ENCODE data around the gene IQGAP3. TPM values are rescaled to one million over a fixed set of nuclear protein-coding genes. Genes with fewer than 3 reads are reported as not detected.
A peak's percentile ranks its signal among the peaks of the same experiment; 100 is the strongest.

Gene IQGAP3
- total and polyA plus RNA-seq, 3 experiments from 2014 or later: 4.4 to 4.7 TPM; not detected in 1

DNA sequence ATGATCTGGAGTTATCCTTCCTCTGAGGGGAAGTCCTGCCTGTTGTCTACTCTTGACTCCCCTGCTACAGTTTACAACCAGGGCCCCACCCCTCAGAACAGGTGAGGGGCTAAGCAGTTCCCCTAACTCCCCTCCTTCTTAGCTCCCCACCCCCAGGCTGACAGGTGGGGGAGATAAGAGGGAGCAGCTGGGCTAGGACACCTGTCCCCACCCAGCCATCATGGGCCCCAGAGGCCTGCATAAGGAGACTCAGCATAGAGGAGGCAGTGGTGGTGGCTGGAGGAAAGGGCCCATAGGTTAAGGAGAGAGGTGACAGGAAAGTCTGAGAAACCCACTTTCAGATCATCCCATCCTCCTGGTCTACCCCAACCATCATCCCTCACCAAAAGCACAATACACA, 78.6 kb downstream of the IQGAP3 start:
- Histone ChIP-seq H3K27me3 (ENCODE audit: insufficient read depth, low read length, poor library complexity, severe bottlenecking) (no peaks in the 10 kb centered on the region), H3K9me3 (ENCODE audit: low read length) (no peaks in the 10 kb centered on the region), H3K36me3 (ENCODE audit: insufficient read depth, low read length) (peaks cover 6% of the 10 kb centered on the region), H3K4me3 (ENCODE audit: low read length) (no peak overlapping the region), H3K4me1 (ENCODE audit: insufficient read depth, low read length) (peaks cover 100% of the 10 kb centered on the region), H3K27ac (ENCODE audit: low read depth, low read length) (no peak overlapping the region)
- Mint-ChIP-seq H3K4me3 (peak overlapping the region in 5 of 7 donors; percentile 26 to 82 (median 74)), H3K27me3 (no peaks in the 10 kb centered on the region), H3K36me3 (peaks cover 0 to 49% (median 4%) of the 10 kb centered on the region in 3 donors), H3K9me3 (no peaks in the 10 kb centered on the region), H3K4me1 (peaks cover 97 to 100% (median 100%) of the 10 kb centered on the region in 3 donors), H3K27ac (peak overlapping the region; percentile 40 to 100 (median 89))
- POLR2A ChIA-PET: no interaction called here
- DNase-seq: no peak
- CTCF ChIA-PET: interaction anchor here (0.8 to 13.1 kb wide), 3 partner anchors 11 to 108 kb away, joined by 3 to 177 read pairs (median 4); no protein-coding TSS in a partner anchor

DNA sequence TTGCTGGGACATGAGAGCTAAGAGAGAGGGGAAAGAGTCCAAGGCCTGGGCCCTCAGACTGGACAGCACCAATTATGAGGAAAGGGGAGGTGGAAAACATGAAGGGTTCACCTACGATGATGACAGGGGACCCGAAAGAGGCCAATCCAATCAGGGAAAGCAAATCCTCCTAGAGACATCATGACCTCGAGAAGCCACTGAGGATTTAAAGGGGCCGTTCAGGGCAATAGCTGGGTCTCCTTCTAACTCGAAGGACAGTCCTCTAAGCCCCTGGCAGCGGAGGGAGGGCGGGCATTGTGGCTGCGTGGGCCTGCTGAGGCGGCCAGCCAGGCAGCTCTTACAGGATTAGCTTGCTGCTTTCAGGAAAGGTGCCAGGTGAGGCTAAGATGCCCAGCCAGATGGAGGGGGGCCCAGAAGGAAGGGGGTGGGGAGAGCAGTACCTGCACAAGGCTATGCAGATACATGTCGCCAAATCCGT, 79.2 kb downstream of the IQGAP3 start:
- CTCF ChIA-PET: interaction anchor here (1.5 to 13.1 kb wide), 3 partner anchors 8 to 63 kb away, joined by 4 to 177 read pairs (median 62); partner anchors contain the start of gene MEF2D
- Mint-ChIP-seq H3K36me3 (peaks cover 0 to 48% (median 4%) of the 10 kb centered on the region in 3 donors), H3K4me3 (peak overlapping the region; percentile 13 to 87 (median 74)), H3K4me1 (peaks cover 98 to 100% (median 100%) of the 10 kb centered on the region in 3 donors), H3K9me3 (no peaks in the 10 kb centered on the region), H3K27ac (peak overlapping the region; percentile 85 to 100 (median 96)), H3K27me3 (no peaks in the 10 kb centered on the region)
- Histone ChIP-seq H3K36me3 (ENCODE audit: insufficient read depth, low read length) (peaks cover 6% of the 10 kb centered on the region), H3K4me3 (ENCODE audit: low read length) (no peak overlapping the region), H3K27me3 (ENCODE audit: insufficient read depth, low read length, poor library complexity, severe bottlenecking) (no peaks in the 10 kb centered on the region), H3K9me3 (ENCODE audit: low read length) (no peaks in the 10 kb centered on the region), H3K27ac (ENCODE audit: low read depth, low read length) (peak overlapping the region; percentile 25), H3K4me1 (ENCODE audit: insufficient read depth, low read length) (peaks cover 100% of the 10 kb centered on the region)
- POLR2A ChIA-PET: interaction anchor here (0.9 kb wide), 1 partner anchor 8 kb away, joined by 5 read pairs; no protein-coding TSS in a partner anchor
- DNase-seq: no peak

DNA sequence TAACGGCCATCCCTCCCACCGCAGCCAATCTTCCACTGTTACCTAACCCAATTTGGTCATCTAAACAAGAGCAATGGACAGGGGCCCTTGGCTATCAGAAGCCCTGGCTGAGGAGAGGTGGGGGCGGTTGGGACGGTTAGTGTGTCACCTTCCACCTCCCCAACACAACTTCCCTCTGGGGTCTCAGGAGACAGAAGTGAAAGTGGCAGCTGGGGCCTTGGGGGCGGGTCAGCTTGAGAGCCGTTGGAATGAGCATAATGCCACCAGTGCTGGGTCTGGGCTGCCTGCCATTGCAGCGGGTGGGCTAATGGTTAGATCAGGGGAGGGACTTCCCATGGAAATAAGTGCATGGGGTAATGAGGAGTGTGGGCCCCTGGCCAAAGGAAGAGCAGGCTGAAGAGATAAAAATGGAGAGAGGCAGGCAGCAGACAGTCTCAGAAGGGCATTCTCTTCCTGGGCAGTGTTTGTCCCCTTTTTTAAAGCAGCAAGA, 79.7 kb downstream of the IQGAP3 start:
- Histone ChIP-seq H3K4me1 (ENCODE audit: insufficient read depth, low read length) (peaks cover 100% of the 10 kb centered on the region), H3K27ac (ENCODE audit: low read depth, low read length) (peak overlapping the region; percentile 25), H3K4me3 (ENCODE audit: low read length) (peak overlapping the region; percentile 9), H3K36me3 (ENCODE audit: insufficient read depth, low read length) (peaks cover 6% of the 10 kb centered on the region), H3K9me3 (ENCODE audit: low read length) (no peaks in the 10 kb centered on the region), H3K27me3 (ENCODE audit: insufficient read depth, low read length, poor library complexity, severe bottlenecking) (no peaks in the 10 kb centered on the region)
- H3K4me1 Mint-ChIP-seq: peaks cover 98 to 100% (median 100%) of the 10 kb centered on the region in 3 donors
- DNase-seq: no peak
- peak overlapping the region; percentile 13 to 87 (median 74) for H3K4me3 Mint-ChIP-seq
- peaks cover 0 to 47% (median 4%) of the 10 kb centered on the region in 3 donors for H3K36me3 Mint-ChIP-seq
- ChIA-PET CTCF (interaction anchor here (1.5 to 13.1 kb wide), 4 partner anchors 8 to 63 kb away, joined by 4 to 177 read pairs (median 48); partner anchors contain the start of gene MEF2D), POLR2A (interaction anchor here (0.9 to 5.4 kb wide), 2 partner anchors 8 kb away, joined by 5 to 49 read pairs; partner anchors contain the start of gene MEF2D)
- peak overlapping the region; percentile 83 to 100 (median 96) for H3K27ac Mint-ChIP-seq
- H3K27me3 Mint-ChIP-seq: no peaks in the 10 kb centered on the region
- no peaks in the 10 kb centered on the region for H3K9me3 Mint-ChIP-seq

DNA sequence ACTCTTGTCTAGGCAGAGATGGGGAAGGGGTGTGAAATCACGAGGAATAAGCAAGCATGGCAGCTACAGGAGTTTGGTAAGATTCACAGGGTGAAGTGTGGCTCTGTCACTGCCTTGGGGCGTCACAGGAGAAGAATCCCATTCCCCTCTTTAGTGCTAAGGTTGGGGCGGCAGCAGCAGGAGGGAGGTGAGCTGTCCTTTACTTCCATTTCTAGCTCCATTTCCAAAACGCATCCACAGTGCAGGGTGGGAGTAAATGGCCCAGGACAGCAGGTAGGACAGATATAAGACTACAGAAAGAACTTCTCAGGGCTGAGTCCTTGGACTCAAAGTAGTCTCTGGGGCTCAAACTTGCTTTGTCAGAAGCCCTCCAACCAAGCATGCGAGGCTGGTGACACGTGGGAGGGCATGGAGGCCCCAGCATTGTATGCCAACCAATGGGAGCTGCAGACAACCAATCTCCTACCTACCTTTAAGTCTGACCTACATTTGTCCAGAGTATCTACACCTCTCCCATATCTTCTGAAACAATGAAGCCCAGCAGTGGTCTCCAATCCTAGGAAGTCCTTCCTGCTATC, 80.3 kb downstream of the IQGAP3 start:
- H3K4me3 ChIP-seq (ENCODE audit: low read length): peak overlapping the region; percentile 9
- peak overlapping the region; percentile 21 to 87 (median 74) for H3K4me3 Mint-ChIP-seq
- H3K27me3 Mint-ChIP-seq: no peaks in the 10 kb centered on the region
- H3K27me3 ChIP-seq (ENCODE audit: insufficient read depth, low read length, poor library complexity, severe bottlenecking): no peaks in the 10 kb centered on the region
- no peaks in the 10 kb centered on the region for H3K9me3 ChIP-seq (ENCODE audit: low read length)
- H3K36me3 ChIP-seq (ENCODE audit: insufficient read depth, low read length): peaks cover 6% of the 10 kb centered on the region
- peak overlapping the region; percentile 91 to 100 (median 96) for H3K27ac Mint-ChIP-seq
- peaks cover 98 to 100% (median 100%) of the 10 kb centered on the region in 3 donors for H3K4me1 Mint-ChIP-seq
- no peak overlapping the region for H3K27ac ChIP-seq (ENCODE audit: low read depth, low read length)
- peaks cover 100% of the 10 kb centered on the region for H3K4me1 ChIP-seq (ENCODE audit: insufficient read depth, low read length)
- DNase-seq: no peak
- H3K9me3 Mint-ChIP-seq: no peaks in the 10 kb centered on the region
- POLR2A ChIA-PET: interaction anchor here (1.6 to 5.4 kb wide), 2 partner anchors 8 to 12 kb away, joined by 6 to 49 read pairs; partner anchors contain the start of gene MEF2D
- peaks cover 0 to 44% (median 4%) of the 10 kb centered on the region in 3 donors for H3K36me3 Mint-ChIP-seq
- CTCF ChIA-PET: interaction anchor here (0.5 to 5.5 kb wide), 3 partner anchors 9 to 23 kb away, joined by 3 to 62 read pairs (median 35); partner anchors contain the start of gene MEF2D

DNA sequence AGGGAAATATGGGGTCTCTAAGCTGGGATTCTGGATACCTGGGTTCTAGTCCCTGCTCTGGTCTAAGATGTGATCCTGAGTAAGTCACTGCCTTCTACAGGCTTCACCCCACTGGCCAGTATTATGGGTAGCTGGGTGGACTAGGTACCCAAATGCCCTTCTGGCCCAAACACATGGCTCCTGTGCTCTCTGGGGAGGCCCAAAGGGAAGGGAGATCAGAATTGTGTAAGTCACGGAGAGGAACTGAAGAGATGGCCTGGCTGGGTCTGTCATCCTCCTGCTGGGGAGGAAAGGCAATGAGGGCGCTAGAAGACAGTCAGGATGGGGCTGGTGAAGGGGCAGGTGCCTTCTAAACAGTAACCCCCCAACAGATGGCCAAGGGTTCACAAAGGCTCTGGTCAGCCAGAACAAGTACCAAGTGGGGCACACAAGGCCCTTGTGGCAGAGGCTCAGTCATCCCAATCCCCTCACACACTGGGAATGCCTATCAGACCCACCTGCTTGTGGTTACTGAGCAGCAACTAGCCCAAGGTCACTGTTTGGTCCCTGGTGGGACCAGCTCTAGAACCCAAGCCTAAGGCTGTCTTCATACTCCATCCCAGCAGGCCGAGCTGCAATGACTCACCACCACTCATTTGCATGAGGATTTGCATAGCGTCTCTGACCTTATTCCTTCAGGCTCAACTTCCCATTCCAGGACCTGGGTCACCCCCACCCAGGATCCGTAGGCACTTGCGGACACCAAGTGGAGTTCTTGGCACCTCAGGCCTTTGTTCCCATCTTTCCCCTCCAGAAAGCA, 81.0 kb downstream of the IQGAP3 start:
- H3K9me3 Mint-ChIP-seq: no peaks in the 10 kb centered on the region
- H3K4me3 Mint-ChIP-seq: peak overlapping the region; percentile 52 to 87 (median 74)
- H3K27ac ChIP-seq (ENCODE audit: low read depth, low read length): peak overlapping the region; percentile 69
- H3K4me1 Mint-ChIP-seq: peaks cover 97 to 100% (median 100%) of the 10 kb centered on the region in 3 donors
- H3K4me1 ChIP-seq (ENCODE audit: insufficient read depth, low read length): peaks cover 99% of the 10 kb centered on the region
- POLR2A ChIA-PET: interaction anchor here (1.6 to 5.4 kb wide), 2 partner anchors 9 to 13 kb away, joined by 6 to 49 read pairs; partner anchors contain the start of gene MEF2D
- no peaks in the 10 kb centered on the region for H3K27me3 ChIP-seq (ENCODE audit: insufficient read depth, low read length, poor library complexity, severe bottlenecking)
- no peaks in the 10 kb centered on the region for H3K9me3 ChIP-seq (ENCODE audit: low read length)
- peaks cover 0 to 43% (median 5%) of the 10 kb centered on the region in 3 donors for H3K36me3 Mint-ChIP-seq
- peak overlapping the region; percentile 36 for H3K4me3 ChIP-seq (ENCODE audit: low read length)
- H3K36me3 ChIP-seq (ENCODE audit: insufficient read depth, low read length): peaks cover 6% of the 10 kb centered on the region
- DNase-seq: no peak
- peak overlapping the region; percentile 91 to 100 (median 96) for H3K27ac Mint-ChIP-seq
- H3K27me3 Mint-ChIP-seq: no peaks in the 10 kb centered on the region
- CTCF ChIA-PET: interaction anchor here (1.0 to 5.5 kb wide), 7 partner anchors 10 to 112 kb away, joined by 3 to 62 read pairs (median 5); partner anchors contain the start of gene MEF2D

DNA sequence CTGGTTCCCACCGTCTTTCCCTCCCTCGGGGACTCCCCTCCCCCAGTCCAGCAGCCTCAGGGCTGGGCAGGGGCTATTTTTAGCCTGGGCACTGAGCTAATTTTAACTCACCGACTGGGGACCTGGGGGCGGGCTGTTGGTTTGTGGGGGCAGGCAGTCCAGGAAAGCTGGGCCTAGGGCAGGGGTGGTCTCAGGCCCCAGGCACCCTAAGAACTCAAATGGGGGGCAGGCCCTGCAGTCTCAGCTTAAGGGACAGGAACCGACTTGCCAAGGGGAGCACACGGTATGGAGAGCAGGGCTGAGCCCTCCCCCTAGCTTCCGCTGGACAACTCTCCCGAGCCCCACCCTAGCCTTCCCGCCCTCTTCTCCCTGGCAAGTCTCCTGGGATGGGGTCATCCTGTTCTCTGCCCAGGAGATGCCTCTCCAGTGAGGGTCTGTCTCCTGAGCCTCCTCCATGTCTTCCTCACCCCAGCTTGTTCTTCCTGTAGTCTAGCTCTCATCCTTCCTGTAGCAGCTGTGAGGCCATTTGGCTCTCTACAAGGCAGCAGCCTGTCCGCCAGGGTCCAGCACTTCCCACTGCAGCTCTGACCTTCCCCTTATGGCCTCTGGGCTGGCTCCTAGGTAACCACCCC, 81.8 kb downstream of the IQGAP3 start:
- Mint-ChIP-seq H3K27ac (peak overlapping the region; percentile 91 to 100 (median 96)), H3K4me1 (peaks cover 94 to 98% (median 97%) of the 10 kb centered on the region in 3 donors), H3K4me3 (peak overlapping the region; percentile 52 to 87 (median 79)), H3K9me3 (no peaks in the 10 kb centered on the region), H3K27me3 (no peaks in the 10 kb centered on the region), H3K36me3 (peaks cover 0 to 38% (median 4%) of the 10 kb centered on the region in 3 donors)
- H3K27me3 ChIP-seq (ENCODE audit: insufficient read depth, low read length, poor library complexity, severe bottlenecking): no peaks in the 10 kb centered on the region
- H3K27ac ChIP-seq (ENCODE audit: low read depth, low read length): peak overlapping the region; percentile 69
- peak overlapping the region; percentile 36 for H3K4me3 ChIP-seq (ENCODE audit: low read length)
- H3K4me1 ChIP-seq (ENCODE audit: insufficient read depth, low read length): peaks cover 95% of the 10 kb centered on the region
- CTCF ChIA-PET: interaction anchor here (1.0 to 5.5 kb wide), 8 partner anchors 10 to 113 kb away, joined by 3 to 62 read pairs (median 5); partner anchors contain the start of gene MEF2D
- H3K36me3 ChIP-seq (ENCODE audit: insufficient read depth, low read length): peaks cover 6% of the 10 kb centered on the region
- DNase-seq: no peak
- POLR2A ChIA-PET: interaction anchor here (1.0 to 5.4 kb wide), 5 partner anchors 10 to 101 kb away, joined by 3 to 49 read pairs (median 5); partner anchors contain the start of genes MEF2D and NAXE
- H3K9me3 ChIP-seq (ENCODE audit: low read length): no peaks in the 10 kb centered on the region

DNA sequence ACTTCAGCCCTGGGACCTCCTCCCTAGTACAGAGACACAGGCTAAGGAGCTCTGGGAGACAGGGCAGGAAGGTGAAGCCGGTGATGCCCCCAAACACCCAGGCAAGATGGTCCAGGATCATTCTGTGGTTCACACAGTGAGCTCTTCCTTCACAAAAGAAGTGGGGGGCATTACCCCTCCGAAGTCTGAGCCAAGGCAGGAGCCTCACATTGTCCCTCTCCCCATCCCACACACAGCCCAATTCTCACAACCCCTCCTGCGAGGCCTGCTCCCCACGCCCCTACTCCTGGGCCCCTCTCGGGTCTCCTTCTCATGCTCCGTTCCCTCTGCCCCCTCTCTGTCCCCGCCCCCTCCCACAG, 82.5 kb downstream of the IQGAP3 start:
- CTCF ChIA-PET: interaction anchor here (0.6 to 5.5 kb wide), 6 partner anchors 9 to 176 kb away, joined by 3 to 62 read pairs (median 4); partner anchors contain the start of gene MEF2D
- peak overlapping the region; percentile 69 for H3K27ac ChIP-seq (ENCODE audit: low read depth, low read length)
- Mint-ChIP-seq H3K9me3 (no peaks in the 10 kb centered on the region), H3K27ac (peak overlapping the region; percentile 86 to 100 (median 96)), H3K4me3 (peak overlapping the region; percentile 53 to 87 (median 81)), H3K36me3 (peaks cover 0 to 32% (median 4%) of the 10 kb centered on the region in 3 donors), H3K4me1 (peaks cover 89 to 97% (median 96%) of the 10 kb centered on the region in 3 donors), H3K27me3 (no peaks in the 10 kb centered on the region)
- H3K4me1 ChIP-seq (ENCODE audit: insufficient read depth, low read length): peaks cover 94% of the 10 kb centered on the region
- no peaks in the 10 kb centered on the region for H3K9me3 ChIP-seq (ENCODE audit: low read length)
- DNase-seq: no peak
- peaks cover 3% of the 10 kb centered on the region for H3K36me3 ChIP-seq (ENCODE audit: insufficient read depth, low read length)
- peak overlapping the region; percentile 40 for H3K4me3 ChIP-seq (ENCODE audit: low read length)
- no peaks in the 10 kb centered on the region for H3K27me3 ChIP-seq (ENCODE audit: insufficient read depth, low read length, poor library complexity, severe bottlenecking)
- POLR2A ChIA-PET: interaction anchor here (1.0 to 5.4 kb wide), 5 partner anchors 9 to 102 kb away, joined by 3 to 49 read pairs (median 3); partner anchors contain the start of genes MEF2D and NAXE

Measured in CD8-positive, alpha-beta memory T cell (primary cell).